ENCODE results near the gene GPR132.

GPR132 gene

DNA sequence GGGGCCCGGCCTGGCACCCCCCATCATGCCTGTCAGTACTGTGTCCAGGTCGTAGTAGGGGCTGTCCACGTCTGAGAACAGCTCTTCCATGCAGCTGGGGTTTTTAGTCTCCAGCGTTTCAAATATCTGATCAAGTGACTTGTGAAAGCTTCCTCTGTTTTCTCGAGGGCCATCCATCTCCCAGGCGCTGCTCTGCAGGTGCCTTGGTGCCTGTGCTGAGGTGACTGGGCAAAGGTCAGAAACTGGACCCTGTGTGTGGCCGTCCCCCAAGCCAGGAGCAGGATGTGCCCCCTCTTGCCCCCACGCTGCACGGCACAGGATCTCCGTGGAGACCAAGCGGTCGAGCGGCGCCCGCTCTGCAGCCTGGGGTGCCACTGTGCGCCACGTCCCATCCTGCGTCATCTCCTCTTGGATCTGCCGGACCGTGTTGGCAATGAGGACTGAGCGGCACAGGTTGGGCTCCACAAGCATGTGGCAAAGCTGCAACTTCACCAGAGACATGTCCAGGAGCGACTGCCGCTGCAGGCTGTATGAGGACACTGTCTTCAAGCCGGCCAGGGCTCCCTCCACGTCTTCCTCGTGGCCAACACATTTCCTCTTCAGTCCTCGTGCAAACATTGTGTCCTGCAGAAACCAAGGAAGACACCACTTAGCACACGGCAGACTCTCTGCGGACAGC, 53.8 kb downstream of the GPR132 start:
- Histone ChIP-seq H3K4me3 (ENCODE audit: low read length) (no peak overlapping the region), H3K27me3 (ENCODE audit: control insufficient read depth, insufficient read depth, low read length) (no peaks in the 10 kb centered on the region), H3K4me1 (ENCODE audit: control insufficient read depth, insufficient read depth, low read length) (peaks cover 1% of the 10 kb centered on the region; the same call in 1 of the 2 replicates), H3K36me3 (ENCODE audit: control insufficient read depth, insufficient read depth, low read length) (peaks cover 28% of the 10 kb centered on the region), H3K27ac (ENCODE audit: low read length) (no peak overlapping the region), H3K9me3 (ENCODE audit: control insufficient read depth, insufficient read depth, low read length) (no peaks in the 10 kb centered on the region)
- no peak for DNase-seq (ENCODE audit: low read depth, low spot score)
- no CpG with 5 or more reads among the region's 29 CpGs for WGBS (ENCODE audit: insufficient coverage, insufficient read length)

- no peak overlapping the region for H3K4me3 ChIP-seq (ENCODE audit: low read length)
- H3K36me3 ChIP-seq (ENCODE audit: control insufficient read depth, insufficient read depth, low read length) = peaks cover 28% of the 10 kb centered on the region
- no peaks in the 10 kb centered on the region for H3K27me3 ChIP-seq (ENCODE audit: control insufficient read depth, insufficient read depth, low read length)
- peaks cover 1% of the 10 kb centered on the region; the same call in 1 of the 2 replicates for H3K4me1 ChIP-seq (ENCODE audit: control insufficient read depth, insufficient read depth, low read length)
- DNase-seq (ENCODE audit: low read depth, low spot score) = no peak
- no peak overlapping the region for H3K27ac ChIP-seq (ENCODE audit: low read length)
- WGBS (ENCODE audit: insufficient coverage, insufficient read length) = no CpG with 5 or more reads among the region's 17 CpGs
- H3K9me3 ChIP-seq (ENCODE audit: control insufficient read depth, insufficient read depth, low read length) = no peaks in the 10 kb centered on the region
Observed at GRCh38 chr14:105010891-105011291, 54.3 kb downstream of the GPR132 start.

GRCh38 chr14:105010106-105010505, 55.1 kb downstream of the GPR132 start:
- WGBS (ENCODE audit: insufficient coverage, insufficient read length) = no CpG with 5 or more reads among the region's 4 CpGs
- Histone ChIP-seq H3K27ac (ENCODE audit: low read length) (no peak overlapping the region), H3K36me3 (ENCODE audit: control insufficient read depth, insufficient read depth, low read length) (peaks cover 28% of the 10 kb centered on the region), H3K27me3 (ENCODE audit: control insufficient read depth, insufficient read depth, low read length) (no peaks in the 10 kb centered on the region), H3K4me3 (ENCODE audit: low read length) (no peak overlapping the region), H3K4me1 (ENCODE audit: control insufficient read depth, insufficient read depth, low read length) (peaks cover 1% of the 10 kb centered on the region; the same call in 1 of the 2 replicates), H3K9me3 (ENCODE audit: control insufficient read depth, insufficient read depth, low read length) (no peaks in the 10 kb centered on the region)
- no peak for DNase-seq (ENCODE audit: low read depth, low spot score)

- no peak for DNase-seq (ENCODE audit: low read depth, low spot score)
- H3K27ac ChIP-seq (ENCODE audit: low read length) = no peak overlapping the region
- H3K36me3 ChIP-seq (ENCODE audit: control insufficient read depth, insufficient read depth, low read length) = peaks cover 26% of the 10 kb centered on the region
- H3K9me3 ChIP-seq (ENCODE audit: control insufficient read depth, insufficient read depth, low read length) = no peaks in the 10 kb centered on the region
- WGBS (ENCODE audit: insufficient coverage, insufficient read length) = no CpG with 5 or more reads among the region's 19 CpGs
- H3K4me3 ChIP-seq (ENCODE audit: low read length) = no peak overlapping the region
- H3K4me1 ChIP-seq (ENCODE audit: control insufficient read depth, insufficient read depth, low read length) = 0 out of 2 replicates have a peak, but pooled peaks cover 1% of the 10 kb centered on the region
- no peaks in the 10 kb centered on the region for H3K27me3 ChIP-seq (ENCODE audit: control insufficient read depth, insufficient read depth, low read length)
Observed at GRCh38 chr14:105007593-105008264, 57.5 kb downstream of the GPR132 start.

DNA sequence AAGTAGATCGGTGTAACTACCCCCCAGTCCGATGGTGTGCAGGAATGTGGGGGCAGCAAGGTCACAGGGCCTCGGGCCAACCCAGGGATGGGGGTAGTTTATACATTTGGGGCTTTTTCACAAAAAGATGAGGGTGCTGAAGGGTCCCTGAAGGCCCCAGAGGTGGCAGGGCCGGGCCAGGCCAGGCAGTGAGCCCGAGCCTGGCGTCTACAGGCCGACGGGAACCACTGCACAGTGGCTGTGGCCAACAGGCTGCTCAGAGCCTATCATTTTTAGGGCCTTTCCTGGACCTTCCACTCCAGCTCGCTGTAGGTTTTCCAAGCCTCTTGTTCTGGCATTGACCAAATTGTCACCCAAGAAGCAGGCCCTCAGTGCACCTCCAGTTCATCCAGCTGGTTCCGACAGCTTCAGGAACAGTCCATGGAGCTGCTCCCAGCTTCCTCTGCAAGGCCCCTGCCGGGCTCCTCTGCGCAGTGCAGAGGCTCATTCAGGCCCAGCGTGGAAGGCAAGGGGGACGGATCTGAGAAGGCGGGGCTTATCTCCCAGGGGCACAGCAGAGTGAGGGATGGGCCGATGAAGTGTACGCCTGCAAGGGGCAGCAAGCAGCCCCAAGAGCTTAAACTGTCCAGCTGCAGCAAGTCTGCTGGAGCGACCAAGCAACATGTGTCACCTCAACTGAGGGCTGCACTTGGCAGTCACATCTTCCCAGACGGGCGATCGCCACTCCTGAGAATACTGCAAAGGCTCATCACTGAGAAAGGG, 58.2 kb downstream of the GPR132 start:
- no peaks in the 10 kb centered on the region for H3K27me3 ChIP-seq (ENCODE audit: control insufficient read depth, insufficient read depth, low read length)
- H3K27ac ChIP-seq (ENCODE audit: low read length) = no peak overlapping the region
- H3K4me1 ChIP-seq (ENCODE audit: control insufficient read depth, insufficient read depth, low read length) = 0 out of 2 replicates have a peak, but pooled peaks cover 1% of the 10 kb centered on the region
- no peak overlapping the region for H3K4me3 ChIP-seq (ENCODE audit: low read length)
- H3K36me3 ChIP-seq (ENCODE audit: control insufficient read depth, insufficient read depth, low read length) = peaks cover 26% of the 10 kb centered on the region
- no CpG with 5 or more reads among the region's 21 CpGs for WGBS (ENCODE audit: insufficient coverage, insufficient read length)
- DNase-seq (ENCODE audit: low read depth, low spot score) = no peak
- no peaks in the 10 kb centered on the region for H3K9me3 ChIP-seq (ENCODE audit: control insufficient read depth, insufficient read depth, low read length)

DNA sequence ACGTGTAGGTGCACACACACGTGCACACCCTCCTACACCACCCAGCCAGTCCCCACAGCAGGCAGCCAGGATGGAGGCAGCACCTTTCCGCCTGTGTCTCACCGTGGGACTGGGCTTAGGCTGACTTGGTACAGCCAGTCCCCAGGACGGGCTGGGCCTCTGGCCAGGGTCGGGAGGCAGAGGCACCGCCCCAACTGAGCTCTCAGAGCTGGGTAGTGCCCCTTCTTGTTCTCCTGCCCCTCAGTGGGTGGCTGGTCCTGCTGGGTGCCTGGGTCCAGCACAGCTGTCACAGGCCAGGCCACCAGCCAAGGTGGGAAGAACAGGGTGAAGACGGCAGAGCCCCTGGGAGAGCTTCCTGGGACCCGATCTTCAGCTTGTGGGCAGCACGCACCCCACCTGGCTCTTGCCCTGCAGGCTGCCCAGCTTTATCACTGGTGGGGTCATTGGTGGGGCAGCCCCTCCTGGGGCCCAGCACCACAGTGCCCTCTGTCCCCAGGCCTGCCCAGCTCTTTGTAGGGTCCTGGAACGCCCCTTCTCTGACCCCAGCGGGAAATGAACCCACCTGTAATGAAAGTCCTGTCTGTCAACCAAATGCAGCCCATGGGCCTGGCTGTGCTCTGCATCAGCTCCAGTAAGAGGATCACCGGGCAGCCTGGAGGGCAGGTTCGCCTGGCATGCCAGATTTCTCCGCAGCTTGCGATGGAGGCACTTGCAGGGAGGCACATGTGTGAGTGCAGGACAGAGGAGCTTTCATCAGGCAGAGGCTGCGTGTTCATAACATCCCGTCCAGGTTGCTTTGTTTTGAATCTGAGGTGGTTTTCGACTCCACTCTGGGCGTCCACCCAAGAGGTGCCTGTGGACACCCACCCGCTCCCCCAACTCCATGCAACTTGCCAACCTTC, 59.0 kb downstream of the GPR132 start:
- no peak for DNase-seq (ENCODE audit: low read depth, low spot score)
- Histone ChIP-seq H3K9me3 (ENCODE audit: control insufficient read depth, insufficient read depth, low read length) (no peaks in the 10 kb centered on the region), H3K27ac (ENCODE audit: low read length) (no peak overlapping the region), H3K4me3 (ENCODE audit: low read length) (no peak overlapping the region), H3K27me3 (ENCODE audit: control insufficient read depth, insufficient read depth, low read length) (no peaks in the 10 kb centered on the region), H3K36me3 (ENCODE audit: control insufficient read depth, insufficient read depth, low read length) (peaks cover 18% of the 10 kb centered on the region), H3K4me1 (ENCODE audit: control insufficient read depth, insufficient read depth, low read length) (0 out of 2 replicates have a peak, but pooled peaks cover 1% of the 10 kb centered on the region)
- no CpG with 5 or more reads among the region's 21 CpGs for WGBS (ENCODE audit: insufficient coverage, insufficient read length)

DNA sequence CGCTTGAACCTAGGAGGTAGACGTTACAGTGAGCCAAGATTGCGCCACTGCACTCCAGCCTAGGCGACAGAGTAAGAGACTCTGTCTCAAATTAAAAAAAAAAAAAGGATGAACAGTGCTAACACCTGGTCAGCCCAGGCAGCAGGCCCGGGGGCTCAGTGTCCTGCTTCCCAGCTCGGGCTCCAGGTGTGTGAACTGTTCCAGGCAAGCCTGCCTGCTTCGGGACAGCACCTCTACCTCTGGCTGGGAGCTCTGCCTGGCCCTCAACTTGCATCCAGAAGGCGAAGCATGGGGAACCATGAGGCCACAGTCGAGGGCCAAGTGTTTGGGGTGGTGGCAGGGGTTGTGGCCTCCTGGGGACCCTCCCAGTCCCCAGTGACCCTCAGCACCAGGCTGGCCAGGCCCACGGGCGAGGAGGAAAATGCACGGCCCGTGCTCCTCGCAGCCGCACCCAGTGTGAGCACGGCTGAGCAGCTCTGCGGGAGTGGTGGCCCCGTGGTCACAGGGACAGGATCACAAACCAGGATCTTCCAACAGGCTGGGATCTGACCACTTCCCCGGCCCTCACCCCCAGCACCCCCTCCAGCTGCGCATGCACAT, 59.8 kb downstream of the GPR132 start:
- Histone ChIP-seq H3K36me3 (ENCODE audit: control insufficient read depth, insufficient read depth, low read length) (peaks cover 14% of the 10 kb centered on the region), H3K4me1 (ENCODE audit: control insufficient read depth, insufficient read depth, low read length) (0 out of 2 replicates have a peak, but pooled peaks cover 1% of the 10 kb centered on the region), H3K27ac (ENCODE audit: low read length) (no peak overlapping the region), H3K9me3 (ENCODE audit: control insufficient read depth, insufficient read depth, low read length) (no peaks in the 10 kb centered on the region), H3K27me3 (ENCODE audit: control insufficient read depth, insufficient read depth, low read length) (no peaks in the 10 kb centered on the region), H3K4me3 (ENCODE audit: low read length) (no peak overlapping the region)
- no peak for DNase-seq (ENCODE audit: low read depth, low spot score)
- no CpG with 5 or more reads among the region's 20 CpGs for WGBS (ENCODE audit: insufficient coverage, insufficient read length)

Data from iPS DF 6.9 (cell line).